ENCODE measurements around the gene COL18A1. TPM values are rescaled to one million over a fixed set of nuclear protein-coding genes. Genes with fewer than 3 reads are reported as not detected.

The COL18A1 gene
- polyA plus RNA-seq, 1 donor (not counting 4 experiments of a cell fraction or from before 2014, with no cell fraction given): 13.0 TPM

GRCh38 chr21:45521241-45521640, 116.3 kb downstream of the COL18A1 start:
- DNase-seq (ENCODE audit: low read depth, low spot score): no peak
- H3K4me3 ChIP-seq (ENCODE audit: control insufficient read depth in 2 of 3, extremely low read depth in 1 of 3, insufficient read depth in 2 of 3, low read depth in 1 of 3, low read length in 3 of 3): no peak overlapping the region
- H3K9me1 ChIP-seq (ENCODE audit: control insufficient read depth, extremely low read depth, insufficient read depth, low read length): no peaks in the 10 kb centered on the region
- no peak overlapping the region for H3K27ac ChIP-seq (ENCODE audit: control insufficient read depth, insufficient read depth, low read length)
- no peak overlapping the region for H3K9ac ChIP-seq (ENCODE audit: control insufficient read depth, extremely low read depth, insufficient read depth, low read length)
- H3K4me2 ChIP-seq (ENCODE audit: control insufficient read depth, extremely low read depth, insufficient read depth, low read depth, low read length): no peak overlapping the region
- H3K27me3 ChIP-seq (ENCODE audit: control insufficient read depth, extremely low read depth, insufficient read depth, low read length): no peaks in the 10 kb centered on the region
- TF ChIP-seq, protein P1, sequence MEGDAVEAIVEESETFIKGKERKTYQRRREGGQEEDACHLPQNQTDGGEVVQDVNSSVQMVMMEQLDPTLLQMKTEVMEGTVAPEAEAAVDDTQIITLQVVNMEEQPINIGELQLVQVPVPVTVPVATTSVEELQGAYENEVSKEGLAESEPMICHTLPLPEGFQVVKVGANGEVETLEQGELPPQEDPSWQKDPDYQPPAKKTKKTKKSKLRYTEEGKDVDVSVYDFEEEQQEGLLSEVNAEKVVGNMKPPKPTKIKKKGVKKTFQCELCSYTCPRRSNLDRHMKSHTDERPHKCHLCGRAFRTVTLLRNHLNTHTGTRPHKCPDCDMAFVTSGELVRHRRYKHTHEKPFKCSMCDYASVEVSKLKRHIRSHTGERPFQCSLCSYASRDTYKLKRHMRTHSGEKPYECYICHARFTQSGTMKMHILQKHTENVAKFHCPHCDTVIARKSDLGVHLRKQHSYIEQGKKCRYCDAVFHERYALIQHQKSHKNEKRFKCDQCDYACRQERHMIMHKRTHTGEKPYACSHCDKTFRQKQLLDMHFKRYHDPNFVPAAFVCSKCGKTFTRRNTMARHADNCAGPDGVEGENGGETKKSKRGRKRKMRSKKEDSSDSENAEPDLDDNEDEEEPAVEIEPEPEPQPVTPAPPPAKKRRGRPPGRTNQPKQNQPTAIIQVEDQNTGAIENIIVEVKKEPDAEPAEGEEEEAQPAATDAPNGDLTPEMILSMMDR (optimal IDR thresholded peaks at IDR 0.05 in 1 of 3, IDR thresholded peaks at IDR 0.05 in 1 of 3, conservative IDR thresholded peaks at IDR 0.05 in 1 of 3; ENCODE audit: extremely low read depth in 1 of 3, insufficient read depth in 2 of 3, low read length in 3 of 3): no peak
- TF ChIP-seq EZH2 (IDR thresholded peaks at IDR 0.05; ENCODE audit: low read length): no peak
- no peak overlapping the region for H2AFZ ChIP-seq (ENCODE audit: control insufficient read depth, low read length)
- H4K20me1 ChIP-seq (ENCODE audit: control insufficient read depth, extremely low read depth, insufficient read depth, low read length): no peaks in the 10 kb centered on the region
- no peaks in the 10 kb centered on the region for H3K79me2 ChIP-seq (ENCODE audit: control insufficient read depth, insufficient read depth, low read length)
- H3K9me3 ChIP-seq (ENCODE audit: control insufficient read depth, low read depth, low read length): no peaks in the 10 kb centered on the region
- no peak for FAIRE-seq
- peaks cover 3 to 4% of the 10 kb centered on the region in 2 experiments for H3K36me3 ChIP-seq (ENCODE audit: control insufficient read depth in 2 of 2, extremely low read depth in 1 of 2, insufficient read depth in 2 of 2, low read length in 2 of 2)
- no peaks in the 10 kb centered on the region for H3K4me1 ChIP-seq (ENCODE audit: control insufficient read depth, extremely low read depth, insufficient read depth, low read length)
- dilution Hi-C loops (cut with MboI; ENCODE audit: extremely low pct_ligation_motif_present, low sequenced_read_pairs): no loop called here

DNA sequence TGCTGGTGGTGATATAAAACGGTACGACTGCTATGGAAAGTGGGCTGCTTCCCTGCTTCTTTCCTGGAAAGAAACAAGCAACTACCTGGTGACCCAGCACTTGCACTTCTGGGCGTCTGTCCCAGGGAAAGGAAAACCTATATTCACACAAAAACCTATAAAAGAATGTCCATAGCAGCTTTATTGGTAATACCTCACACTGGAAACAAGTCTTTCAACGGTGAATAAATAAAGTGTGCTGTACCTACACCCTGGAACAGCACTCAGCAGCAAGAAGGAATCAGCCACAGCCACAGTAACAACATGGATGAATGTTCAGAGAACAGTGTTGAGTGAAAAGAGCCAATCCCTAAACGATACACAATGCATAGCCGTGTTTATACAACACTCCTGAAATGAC, 117.4 kb downstream of the COL18A1 start:
- Histone ChIP-seq H3K36me3 (ENCODE audit: control insufficient read depth in 2 of 2, extremely low read depth in 1 of 2, insufficient read depth in 2 of 2, low read length in 2 of 2) (peaks cover 3% of the 10 kb centered on the region in 2 experiments), H3K9ac (ENCODE audit: control insufficient read depth, extremely low read depth, insufficient read depth, low read length) (no peak overlapping the region), H3K27ac (ENCODE audit: control insufficient read depth, insufficient read depth, low read length) (no peak overlapping the region), H3K4me2 (ENCODE audit: control insufficient read depth, extremely low read depth, insufficient read depth, low read depth, low read length) (no peak overlapping the region), H4K20me1 (ENCODE audit: control insufficient read depth, extremely low read depth, insufficient read depth, low read length) (no peaks in the 10 kb centered on the region), H3K9me3 (ENCODE audit: control insufficient read depth, low read depth, low read length) (no peaks in the 10 kb centered on the region), H3K4me1 (ENCODE audit: control insufficient read depth, extremely low read depth, insufficient read depth, low read length) (peaks cover 6% of the 10 kb centered on the region), H3K4me3 (ENCODE audit: control insufficient read depth in 2 of 3, extremely low read depth in 1 of 3, insufficient read depth in 2 of 3, low read depth in 1 of 3, low read length in 3 of 3) (no peak overlapping the region), H2AFZ (ENCODE audit: control insufficient read depth, low read length) (no peak overlapping the region), H3K9me1 (ENCODE audit: control insufficient read depth, extremely low read depth, insufficient read depth, low read length) (no peaks in the 10 kb centered on the region), H3K79me2 (ENCODE audit: control insufficient read depth, insufficient read depth, low read length) (no peaks in the 10 kb centered on the region), H3K27me3 (ENCODE audit: control insufficient read depth, extremely low read depth, insufficient read depth, low read length) (no peaks in the 10 kb centered on the region)
- TF ChIP-seq, protein P1 (optimal IDR thresholded peaks at IDR 0.05 in 1 of 3, IDR thresholded peaks at IDR 0.05 in 1 of 3, conservative IDR thresholded peaks at IDR 0.05 in 1 of 3; ENCODE audit: extremely low read depth in 1 of 3, insufficient read depth in 2 of 3, low read length in 3 of 3): no peak
- no peak for TF ChIP-seq EZH2 (IDR thresholded peaks at IDR 0.05; ENCODE audit: low read length)
- dilution Hi-C loops (cut with MboI; ENCODE audit: extremely low pct_ligation_motif_present, low sequenced_read_pairs): no loop called here
- DNase-seq (ENCODE audit: low read depth, low spot score): no peak
- FAIRE-seq: no peak

Measured in keratinocyte (primary cell).